ENCODE measurements around the gene FRMPD4. TPM values are rescaled to one million over a fixed set of nuclear protein-coding genes. Genes with fewer than 3 reads are reported as not detected.

Gene FRMPD4
- total and polyA plus RNA-seq, 4 donors: 0.18 TPM; not detected in 3

- 73 to 84% methylated on average over 5 of the region's 5 CpGs for WGBS, 2 donors
- ATAC-seq (ENCODE audit: low FRiP score): no peak
- no peaks in the 10 kb centered on the region for H3K27me3 ChIP-seq (ENCODE audit: control insufficient read depth in 1 of 2, insufficient read depth in 2 of 2, low read length in 1 of 2)
Measured at GRCh38 chrX:12245650-12246645, 107.7 kb downstream of the FRMPD4 start.

GRCh38 chrX:12249997-12250396 is 111.7 kb downstream of the FRMPD4 start:
- Histone ChIP-seq H3K9me3 (ENCODE audit: control insufficient read depth, low read length) (no peaks in the 10 kb centered on the region), H3K4me3 (ENCODE audit: low read length in 2 of 2) (no peak overlapping the region), H3K27me3 (ENCODE audit: control insufficient read depth in 1 of 2, insufficient read depth in 2 of 2, low read length in 1 of 2) (no peaks in the 10 kb centered on the region), H3K4me1 (ENCODE audit: control insufficient read depth in 1 of 2, insufficient read depth in 2 of 2, low read length in 2 of 2) (no peaks in the 10 kb centered on the region), H3K36me3 (ENCODE audit: control insufficient read depth in 1 of 2, insufficient read depth in 2 of 2, low read length in 1 of 2) (no peaks in the 10 kb centered on the region), H3K27ac (ENCODE audit: low read depth in 1 of 2, low read length in 2 of 2) (no peak overlapping the region)
- no peak for DNase-seq
- WGBS, 2 donors: 83 to 92% methylated on average over 1 of the region's 1 CpG
- no peak for ATAC-seq (ENCODE audit: low FRiP score)
- intact Hi-C loops (cut with DNase I): no loop called here

More at GRCh38 chrX:12245650-12246645, 107.7 kb downstream of the FRMPD4 start:
- Histone ChIP-seq H3K4me1 (ENCODE audit: control insufficient read depth in 1 of 2, insufficient read depth in 2 of 2, low read length in 2 of 2) (no peaks in the 10 kb centered on the region), H3K36me3 (ENCODE audit: control insufficient read depth in 1 of 2, insufficient read depth in 2 of 2, low read length in 1 of 2) (no peaks in the 10 kb centered on the region), H3K27ac (ENCODE audit: low read depth in 1 of 2, low read length in 2 of 2) (no peak overlapping the region), H3K9me3 (ENCODE audit: control insufficient read depth, low read length) (no peaks in the 10 kb centered on the region), H3K4me3 (ENCODE audit: low read length in 2 of 2) (no peak overlapping the region)
- DNase-seq: no peak
- intact Hi-C loops (cut with DNase I): no loop called here

- DNase-seq (no peak), ATAC-seq (ENCODE audit: low FRiP score) (no peak)
- Histone ChIP-seq H3K27ac (ENCODE audit: low read depth in 1 of 2, low read length in 2 of 2) (no peak overlapping the region), H3K9me3 (ENCODE audit: control insufficient read depth, low read length) (no peaks in the 10 kb centered on the region), H3K4me3 (ENCODE audit: low read length in 2 of 2) (no peak overlapping the region), H3K36me3 (ENCODE audit: control insufficient read depth in 1 of 2, insufficient read depth in 2 of 2, low read length in 1 of 2) (no peaks in the 10 kb centered on the region), H3K27me3 (ENCODE audit: control insufficient read depth in 1 of 2, insufficient read depth in 2 of 2, low read length in 1 of 2) (no peaks in the 10 kb centered on the region), H3K4me1 (ENCODE audit: control insufficient read depth in 1 of 2, insufficient read depth in 2 of 2, low read length in 2 of 2) (no peaks in the 10 kb centered on the region)
- WGBS, 2 donors: 56 to 89% methylated on average over 1 of the region's 1 CpG
- intact Hi-C loops (cut with DNase I): no loop called here
Measured at GRCh38 chrX:12263211-12263610, 124.9 kb downstream of the FRMPD4 start.

GRCh38 chrX:12269484-12269883 is 131.2 kb downstream of the FRMPD4 start:
- no peaks in the 10 kb centered on the region for H3K9me3 ChIP-seq (ENCODE audit: control insufficient read depth, low read length)

GRCh38 chrX:12278151-12278550 is 139.9 kb downstream of the FRMPD4 start:
- Histone ChIP-seq H3K4me3 (ENCODE audit: low read length in 2 of 2) (no peak overlapping the region), H3K9me3 (ENCODE audit: control insufficient read depth, low read length) (no peaks in the 10 kb centered on the region), H3K27ac (ENCODE audit: low read depth in 1 of 2, low read length in 2 of 2) (no peak overlapping the region), H3K36me3 (ENCODE audit: control insufficient read depth in 1 of 2, insufficient read depth in 2 of 2, low read length in 1 of 2) (no peaks in the 10 kb centered on the region), H3K4me1 (ENCODE audit: control insufficient read depth in 1 of 2, insufficient read depth in 2 of 2, low read length in 2 of 2) (no peaks in the 10 kb centered on the region), H3K27me3 (ENCODE audit: control insufficient read depth in 1 of 2, insufficient read depth in 2 of 2, low read length in 1 of 2) (no peaks in the 10 kb centered on the region)
- intact Hi-C loops (cut with DNase I): no loop called here
- WGBS, 2 donors: 65 to 74% methylated on average over 1 of the region's 1 CpG
- ATAC-seq (ENCODE audit: low FRiP score) (no peak), DNase-seq (no peak)

More at GRCh38 chrX:12269484-12269883, 131.2 kb downstream of the FRMPD4 start:
- H3K4me1 ChIP-seq (ENCODE audit: control insufficient read depth in 1 of 2, insufficient read depth in 2 of 2, low read length in 2 of 2): no peaks in the 10 kb centered on the region
- ATAC-seq (ENCODE audit: low FRiP score) (no peak), DNase-seq (no peak)
- H3K36me3 ChIP-seq (ENCODE audit: control insufficient read depth in 1 of 2, insufficient read depth in 2 of 2, low read length in 1 of 2): no peaks in the 10 kb centered on the region
- no peak overlapping the region for H3K27ac ChIP-seq (ENCODE audit: low read depth in 1 of 2, low read length in 2 of 2)
- intact Hi-C loops (cut with DNase I): no loop called here
- no peaks in the 10 kb centered on the region for H3K27me3 ChIP-seq (ENCODE audit: control insufficient read depth in 1 of 2, insufficient read depth in 2 of 2, low read length in 1 of 2)
- no peak overlapping the region for H3K4me3 ChIP-seq (ENCODE audit: low read length in 2 of 2)
- 33 to 40% methylated on average over 2 of the region's 2 CpGs for WGBS, 2 donors

- intact Hi-C loops (cut with DNase I): no loop called here
- 71 to 76% methylated on average over 2 of the region's 2 CpGs for WGBS, 2 donors
- DNase-seq: no peak
Measured at GRCh38 chrX:12282991-12283390, 144.7 kb downstream of the FRMPD4 start.

GRCh38 chrX:12292996-12293765 is 154.9 kb downstream of the FRMPD4 start:
- Histone ChIP-seq H3K4me1 (ENCODE audit: control insufficient read depth in 1 of 2, insufficient read depth in 2 of 2, low read length in 2 of 2) (no peaks in the 10 kb centered on the region), H3K27me3 (ENCODE audit: control insufficient read depth in 1 of 2, insufficient read depth in 2 of 2, low read length in 1 of 2) (no peaks in the 10 kb centered on the region), H3K9me3 (ENCODE audit: control insufficient read depth, low read length) (no peaks in the 10 kb centered on the region), H3K4me3 (ENCODE audit: low read length in 2 of 2) (no peak overlapping the region), H3K36me3 (ENCODE audit: control insufficient read depth in 1 of 2, insufficient read depth in 2 of 2, low read length in 1 of 2) (no peaks in the 10 kb centered on the region), H3K27ac (ENCODE audit: low read depth in 1 of 2, low read length in 2 of 2) (no peak overlapping the region)
- no peak for ATAC-seq (ENCODE audit: low FRiP score)
- intact Hi-C loops (cut with DNase I): no loop called here
- DNase-seq: no peak
- 13 to 21% methylated on average over 7 of the region's 7 CpGs for WGBS, 2 donors

More at GRCh38 chrX:12282991-12283390, 144.7 kb downstream of the FRMPD4 start:
- Histone ChIP-seq H3K36me3 (ENCODE audit: control insufficient read depth in 1 of 2, insufficient read depth in 2 of 2, low read length in 1 of 2) (no peaks in the 10 kb centered on the region), H3K27ac (ENCODE audit: low read depth in 1 of 2, low read length in 2 of 2) (no peak overlapping the region), H3K27me3 (ENCODE audit: control insufficient read depth in 1 of 2, insufficient read depth in 2 of 2, low read length in 1 of 2) (no peaks in the 10 kb centered on the region), H3K4me1 (ENCODE audit: control insufficient read depth in 1 of 2, insufficient read depth in 2 of 2, low read length in 2 of 2) (no peaks in the 10 kb centered on the region), H3K4me3 (ENCODE audit: low read length in 2 of 2) (no peak overlapping the region), H3K9me3 (ENCODE audit: control insufficient read depth, low read length) (no peaks in the 10 kb centered on the region)
- ATAC-seq (ENCODE audit: low FRiP score): no peak

GRCh38 chrX:12297353-12297752 is 159.1 kb downstream of the FRMPD4 start:
- H3K4me1 ChIP-seq (ENCODE audit: control insufficient read depth in 1 of 2, insufficient read depth in 2 of 2, low read length in 2 of 2): no peaks in the 10 kb centered on the region
- DNase-seq: no peak
- no peak overlapping the region for H3K4me3 ChIP-seq (ENCODE audit: low read length in 2 of 2)
- WGBS, 2 donors: 80 to 94% methylated on average over 4 of the region's 4 CpGs
- H3K27me3 ChIP-seq (ENCODE audit: control insufficient read depth in 1 of 2, insufficient read depth in 2 of 2, low read length in 1 of 2): no peaks in the 10 kb centered on the region
- no peaks in the 10 kb centered on the region for H3K36me3 ChIP-seq (ENCODE audit: control insufficient read depth in 1 of 2, insufficient read depth in 2 of 2, low read length in 1 of 2)
- H3K27ac ChIP-seq (ENCODE audit: low read depth in 1 of 2, low read length in 2 of 2): no peak overlapping the region
- no peaks in the 10 kb centered on the region for H3K9me3 ChIP-seq (ENCODE audit: control insufficient read depth, low read length)
- intact Hi-C loops (cut with DNase I): no loop called here
- ATAC-seq (ENCODE audit: low FRiP score): no peak
